DOHH2 (cell line): ENCODE measurements around the gene FRS2.

Experiments
- H3F3A ChIP-seq: fragments of 200-600 bp; sonication (generic), shearing (Covaris generic); 2 replicates; pipeline ENCODE4 v1.6.0; 2016; ENCODE audit warnings: antibody characterized with exemption, mild to moderate bottlenecking; ENCODE audit not compliant: control insufficient read depth, insufficient read depth
- H3K27ac ChIP-seq: fragments of 200-600 bp; sonication (generic); 2 replicates; pipeline ENCODE4 v1.5.1; 2014; ENCODE audit warnings: low read depth, mild to moderate bottlenecking, low read length, moderate library complexity
- H3K27me3 ChIP-seq: fragments of 200-600 bp; sonication (generic); 2 replicates; pipeline ENCODE4 v1.6.1; 2014; ENCODE audit warnings: mild to moderate bottlenecking, low read length, mixed read lengths; ENCODE audit not compliant: control insufficient read depth
- H3K36me3 ChIP-seq: fragments of 200-600 bp; sonication (generic); 2 replicates; pipeline ENCODE4 v1.6.1; 2014; ENCODE audit warnings: mild to moderate bottlenecking, low read length, moderate library complexity, mixed read lengths; ENCODE audit not compliant: control insufficient read depth
- H3K4me1 ChIP-seq: fragments of 200-600 bp; sonication (generic); 2 replicates; pipeline ENCODE4 v1.6.1; 2014; ENCODE audit warnings: mild to moderate bottlenecking, low read length, mixed read lengths; ENCODE audit not compliant: control insufficient read depth
- H3K4me2 ChIP-seq: fragments of 200-600 bp; sonication (generic); 2 replicates; pipeline ENCODE4 v1.6.0; 2014; ENCODE audit warnings: mild to moderate bottlenecking, low read length, moderate library complexity
- H3K4me3 ChIP-seq: fragments of 200-600 bp; sonication (generic); 2 replicates; pipeline ENCODE4 v1.5.1; 2014; ENCODE audit warnings: mild to moderate bottlenecking, low read length, mixed read lengths
- H3K79me2 ChIP-seq: fragments of 200-600 bp; sonication (generic); 2 replicates; pipeline ENCODE4 v1.6.1; 2014; ENCODE audit warnings: mild to moderate bottlenecking, low read length, mixed read lengths; ENCODE audit not compliant: control insufficient read depth
- H3K9me2 ChIP-seq: fragments of 200-600 bp; sonication (generic); replicated peaks from 2 replicates; pipeline ENCODE4 v1.6.1; 2014; ENCODE audit warnings: mild to moderate bottlenecking, low read length, mixed read lengths; ENCODE audit not compliant: control insufficient read depth
- H3K9me3 ChIP-seq: fragments of 200-600 bp; sonication (generic); 2 replicates; pipeline ENCODE4 v1.6.1; 2014; ENCODE audit warnings: antibody characterized with exemption, low read length, mixed read lengths; ENCODE audit not compliant: control insufficient read depth, insufficient read depth
- H4K20me1 ChIP-seq: fragments of 200-600 bp; sonication (generic); 2 replicates; pipeline ENCODE4 v1.6.0; 2014; ENCODE audit warnings: low read depth, mild to moderate bottlenecking, antibody characterized with exemption, low read length, moderate library complexity; ENCODE audit not compliant: control insufficient read depth, insufficient read depth
- EZH2phosphoT487 ChIP-seq: fragments of 200-600 bp; sonication (generic); IDR thresholded peaks from 2 replicates; pipeline ENCODE4 v1.6.1; 2017; ENCODE audit warnings: borderline replicate concordance, mild to moderate bottlenecking, antibody characterized with exemption, low read length, moderate library complexity, mixed read lengths
- TF ChIP-seq, protein P1 (sequence below): fragments of 200-600 bp; sonication (generic); IDR thresholded peaks from one replicate; pipeline ENCODE4 v1.5.1; 2014; ENCODE audit warnings: antibody characterized with exemption, mild to moderate bottlenecking, low read depth, low read length; ENCODE audit not compliant: poor library complexity, severe bottlenecking

The FRS2 gene

GRCh38 chr12:69492739-69493138 is 22.6 kb downstream of the FRS2 start:
- Histone ChIP-seq H3K36me3 (no peaks in the 10 kb centered on the region), H3K4me3 (no peak overlapping the region), H3K4me2 (no peak overlapping the region), H3K79me2 (peaks cover 59% of the 10 kb centered on the region), H3K27me3 (no peaks in the 10 kb centered on the region), H4K20me1 (no peaks in the 10 kb centered on the region), H3F3A (no peaks in the 10 kb centered on the region), H3K9me2 (no peaks in the 10 kb centered on the region), H3K27ac (no peak overlapping the region), H3K4me1 (peaks cover 6% of the 10 kb centered on the region; the same call in 1 of the 2 replicates), H3K9me3 (no peaks in the 10 kb centered on the region)
- no peak for TF ChIP-seq EZH2phosphoT487
- TF ChIP-seq, protein P1, sequence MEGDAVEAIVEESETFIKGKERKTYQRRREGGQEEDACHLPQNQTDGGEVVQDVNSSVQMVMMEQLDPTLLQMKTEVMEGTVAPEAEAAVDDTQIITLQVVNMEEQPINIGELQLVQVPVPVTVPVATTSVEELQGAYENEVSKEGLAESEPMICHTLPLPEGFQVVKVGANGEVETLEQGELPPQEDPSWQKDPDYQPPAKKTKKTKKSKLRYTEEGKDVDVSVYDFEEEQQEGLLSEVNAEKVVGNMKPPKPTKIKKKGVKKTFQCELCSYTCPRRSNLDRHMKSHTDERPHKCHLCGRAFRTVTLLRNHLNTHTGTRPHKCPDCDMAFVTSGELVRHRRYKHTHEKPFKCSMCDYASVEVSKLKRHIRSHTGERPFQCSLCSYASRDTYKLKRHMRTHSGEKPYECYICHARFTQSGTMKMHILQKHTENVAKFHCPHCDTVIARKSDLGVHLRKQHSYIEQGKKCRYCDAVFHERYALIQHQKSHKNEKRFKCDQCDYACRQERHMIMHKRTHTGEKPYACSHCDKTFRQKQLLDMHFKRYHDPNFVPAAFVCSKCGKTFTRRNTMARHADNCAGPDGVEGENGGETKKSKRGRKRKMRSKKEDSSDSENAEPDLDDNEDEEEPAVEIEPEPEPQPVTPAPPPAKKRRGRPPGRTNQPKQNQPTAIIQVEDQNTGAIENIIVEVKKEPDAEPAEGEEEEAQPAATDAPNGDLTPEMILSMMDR, result no peak

GRCh38 chr12:69495071-69495470 is 24.9 kb downstream of the FRS2 start:
- H3K4me2 ChIP-seq, result no peak overlapping the region
- no peaks in the 10 kb centered on the region for H3K36me3 ChIP-seq
- TF ChIP-seq, protein P1, result no peak
- TF ChIP-seq EZH2phosphoT487, result no peak
- no peaks in the 10 kb centered on the region for H4K20me1 ChIP-seq
- H3F3A ChIP-seq, result no peaks in the 10 kb centered on the region
- peaks cover 66% of the 10 kb centered on the region for H3K79me2 ChIP-seq
- no peaks in the 10 kb centered on the region for H3K9me3 ChIP-seq
- H3K27me3 ChIP-seq, result no peaks in the 10 kb centered on the region
- no peak overlapping the region for H3K27ac ChIP-seq
- H3K9me2 ChIP-seq, result no peaks in the 10 kb centered on the region
- H3K4me3 ChIP-seq, result no peak overlapping the region
- peaks cover 7% of the 10 kb centered on the region; the same call in 1 of the 2 replicates for H3K4me1 ChIP-seq

DNA sequence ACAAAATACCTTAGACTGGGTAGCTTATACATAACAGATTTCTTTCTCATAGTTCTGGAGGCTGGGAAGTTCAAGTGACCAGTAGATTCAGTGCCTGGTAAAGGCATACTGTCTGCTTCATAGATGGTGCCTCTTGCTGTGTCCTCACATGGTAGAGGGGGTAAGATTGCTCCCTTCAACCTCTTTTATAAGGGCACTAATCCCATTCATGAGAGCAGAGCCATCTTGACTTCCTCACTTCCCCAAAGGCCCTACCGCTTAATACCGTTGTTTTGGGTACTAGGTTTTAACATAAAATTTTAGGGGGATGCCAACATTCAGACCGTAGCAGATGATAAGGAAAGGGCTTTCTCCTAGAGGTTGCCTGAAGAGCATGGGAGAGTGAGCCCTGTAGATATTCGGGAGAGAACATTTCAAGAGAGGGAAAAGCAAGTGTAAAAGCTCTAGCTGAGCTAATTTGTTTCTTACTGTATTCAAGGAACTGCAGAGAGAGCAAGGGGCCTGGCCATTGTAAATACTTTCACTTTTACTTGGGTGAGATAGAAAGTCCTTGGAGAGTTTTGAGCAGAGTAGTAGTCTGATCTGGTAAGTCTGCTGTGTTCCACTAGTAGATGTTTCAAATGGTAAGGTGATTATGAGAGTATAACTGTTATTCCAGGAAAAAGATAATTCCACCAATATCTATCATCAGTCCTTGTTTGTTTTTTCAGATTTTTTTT is 27.3 kb downstream of the FRS2 start:
- Histone ChIP-seq H3K79me2 (peaks cover 75% of the 10 kb centered on the region), H3K4me2 (no peak overlapping the region), H3K4me1 (peaks cover 13% of the 10 kb centered on the region; the same call in 1 of the 2 replicates), H4K20me1 (no peaks in the 10 kb centered on the region), H3F3A (no peaks in the 10 kb centered on the region), H3K9me2 (no peaks in the 10 kb centered on the region), H3K27ac (no peak overlapping the region), H3K9me3 (no peaks in the 10 kb centered on the region), H3K4me3 (no peak overlapping the region), H3K36me3 (no peaks in the 10 kb centered on the region), H3K27me3 (no peaks in the 10 kb centered on the region)
- TF ChIP-seq EZH2phosphoT487, result no peak
- TF ChIP-seq, protein P1, result no peak
